Uterus (tissue), 2 donors: ENCODE data around the gene OXGR1.

Source experiments
- POLR2A ChIP-seq, 2 donors: fragments of 450-650 bp; IDR thresholded peaks; one replicate each; pipeline ENCODE4 v1.6.1; 2016; ENCODE audit warnings: antibody characterized with exemption in 2 of 2, mild to moderate bottlenecking in 1 of 2, moderate library complexity in 1 of 2
- TF ChIP-seq, protein P1 (sequence below), 4 experiments: fragments of 200-600 bp in 2 of 4; fragments of 450-650 bp in 2 of 4; sonication (generic) in 2 of 4; IDR thresholded peaks; one replicate each; pipeline ENCODE4 v1.5.1; 2016 to 2019; ENCODE audit warnings: antibody characterized with exemption in 4 of 4, mild to moderate bottlenecking in 2 of 4, moderate library complexity in 1 of 4

DNA sequence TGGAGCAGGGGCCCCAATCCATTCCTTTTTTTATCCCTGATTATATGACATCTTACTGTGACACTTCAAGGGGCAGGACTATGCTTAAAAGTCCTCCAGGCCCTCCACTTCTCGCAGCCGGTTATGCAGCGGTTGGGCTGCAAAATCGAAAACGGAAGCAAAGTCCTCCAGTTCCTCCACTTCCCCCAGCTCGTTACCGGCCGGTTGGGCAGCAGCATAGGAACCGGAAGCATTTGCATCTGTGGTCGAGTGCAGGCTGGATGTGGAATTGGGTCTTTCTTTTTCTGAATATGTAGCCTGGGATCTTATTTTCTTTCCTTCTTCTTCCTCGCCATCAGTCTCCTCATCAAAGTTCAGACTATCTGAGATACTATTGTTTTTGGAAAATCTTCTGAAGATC, 46.1 kb downstream of the OXGR1 start:
- TF ChIP-seq, protein P1, sequence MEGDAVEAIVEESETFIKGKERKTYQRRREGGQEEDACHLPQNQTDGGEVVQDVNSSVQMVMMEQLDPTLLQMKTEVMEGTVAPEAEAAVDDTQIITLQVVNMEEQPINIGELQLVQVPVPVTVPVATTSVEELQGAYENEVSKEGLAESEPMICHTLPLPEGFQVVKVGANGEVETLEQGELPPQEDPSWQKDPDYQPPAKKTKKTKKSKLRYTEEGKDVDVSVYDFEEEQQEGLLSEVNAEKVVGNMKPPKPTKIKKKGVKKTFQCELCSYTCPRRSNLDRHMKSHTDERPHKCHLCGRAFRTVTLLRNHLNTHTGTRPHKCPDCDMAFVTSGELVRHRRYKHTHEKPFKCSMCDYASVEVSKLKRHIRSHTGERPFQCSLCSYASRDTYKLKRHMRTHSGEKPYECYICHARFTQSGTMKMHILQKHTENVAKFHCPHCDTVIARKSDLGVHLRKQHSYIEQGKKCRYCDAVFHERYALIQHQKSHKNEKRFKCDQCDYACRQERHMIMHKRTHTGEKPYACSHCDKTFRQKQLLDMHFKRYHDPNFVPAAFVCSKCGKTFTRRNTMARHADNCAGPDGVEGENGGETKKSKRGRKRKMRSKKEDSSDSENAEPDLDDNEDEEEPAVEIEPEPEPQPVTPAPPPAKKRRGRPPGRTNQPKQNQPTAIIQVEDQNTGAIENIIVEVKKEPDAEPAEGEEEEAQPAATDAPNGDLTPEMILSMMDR (IDR thresholded peaks at IDR 0.05) = no peak
- no peak for TF ChIP-seq POLR2A (IDR thresholded peaks at IDR 0.05)
